HG03097 (cell line): Measurements from ENCODE around the gene TAB2.

Source experiments
- ATAC-seq: cut with Tn5 transposase; IDR thresholded peaks from one replicate; pipeline ENCODE4 v1.9.1; 2021; ENCODE audit not compliant: unreplicated experiment, low FRiP score

TAB2 gene, protein sequence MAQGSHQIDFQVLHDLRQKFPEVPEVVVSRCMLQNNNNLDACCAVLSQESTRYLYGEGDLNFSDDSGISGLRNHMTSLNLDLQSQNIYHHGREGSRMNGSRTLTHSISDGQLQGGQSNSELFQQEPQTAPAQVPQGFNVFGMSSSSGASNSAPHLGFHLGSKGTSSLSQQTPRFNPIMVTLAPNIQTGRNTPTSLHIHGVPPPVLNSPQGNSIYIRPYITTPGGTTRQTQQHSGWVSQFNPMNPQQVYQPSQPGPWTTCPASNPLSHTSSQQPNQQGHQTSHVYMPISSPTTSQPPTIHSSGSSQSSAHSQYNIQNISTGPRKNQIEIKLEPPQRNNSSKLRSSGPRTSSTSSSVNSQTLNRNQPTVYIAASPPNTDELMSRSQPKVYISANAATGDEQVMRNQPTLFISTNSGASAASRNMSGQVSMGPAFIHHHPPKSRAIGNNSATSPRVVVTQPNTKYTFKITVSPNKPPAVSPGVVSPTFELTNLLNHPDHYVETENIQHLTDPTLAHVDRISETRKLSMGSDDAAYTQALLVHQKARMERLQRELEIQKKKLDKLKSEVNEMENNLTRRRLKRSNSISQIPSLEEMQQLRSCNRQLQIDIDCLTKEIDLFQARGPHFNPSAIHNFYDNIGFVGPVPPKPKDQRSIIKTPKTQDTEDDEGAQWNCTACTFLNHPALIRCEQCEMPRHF

DNA sequence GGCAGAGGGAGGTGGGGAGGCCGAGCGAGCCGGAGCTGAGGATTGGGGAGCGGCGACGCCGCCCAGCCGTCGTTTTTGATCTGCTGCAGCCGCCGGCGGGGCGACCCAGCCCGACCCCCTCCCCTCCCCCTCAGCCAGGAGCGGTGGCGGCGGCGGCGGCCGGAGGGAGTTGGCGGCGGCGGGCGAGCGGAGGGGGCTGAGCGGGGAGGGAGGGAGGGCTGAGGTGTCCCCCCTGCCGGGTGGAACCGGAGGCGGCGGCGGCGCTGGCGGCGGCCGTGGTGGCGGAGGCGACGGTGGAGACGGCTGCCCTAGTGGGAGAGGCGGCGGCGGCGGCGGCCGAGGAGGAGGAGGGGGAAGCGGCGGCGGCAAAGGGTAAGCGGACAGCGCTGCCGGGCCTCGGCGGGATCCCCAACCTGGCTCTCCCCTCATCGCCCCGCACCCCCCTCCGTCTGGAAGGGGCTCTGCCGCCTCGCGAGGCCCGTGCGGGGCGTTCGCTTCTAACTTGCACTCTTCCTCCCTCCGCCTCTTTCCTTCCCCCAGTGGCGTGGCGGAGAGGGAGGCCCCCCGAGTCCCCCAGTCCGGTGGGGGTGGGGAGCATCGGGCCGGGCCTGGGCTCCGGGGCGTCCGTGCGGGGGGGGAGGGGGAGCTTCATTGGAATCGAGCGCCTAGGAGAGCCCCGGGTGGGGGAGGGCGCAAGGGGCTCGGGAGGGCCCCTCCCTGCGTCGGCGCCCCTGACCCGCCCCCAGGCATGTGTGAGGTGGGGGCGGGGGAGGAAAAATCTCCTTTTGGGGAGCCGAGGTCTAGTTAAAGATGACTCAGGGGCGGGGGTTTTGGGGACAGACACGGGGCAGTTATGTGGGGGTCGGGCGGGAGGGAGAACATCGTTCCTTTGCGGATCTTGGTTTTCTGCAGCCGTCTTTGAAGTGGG lies at the start of gene TAB2:
Gene TAB2, plus strand, starts transcription at position 69 of the 928 bp plus-strand sequence. CDS start 52,286 bp downstream, outside the sequence.
- ATAC-seq: peak; percentile 12

DNA sequence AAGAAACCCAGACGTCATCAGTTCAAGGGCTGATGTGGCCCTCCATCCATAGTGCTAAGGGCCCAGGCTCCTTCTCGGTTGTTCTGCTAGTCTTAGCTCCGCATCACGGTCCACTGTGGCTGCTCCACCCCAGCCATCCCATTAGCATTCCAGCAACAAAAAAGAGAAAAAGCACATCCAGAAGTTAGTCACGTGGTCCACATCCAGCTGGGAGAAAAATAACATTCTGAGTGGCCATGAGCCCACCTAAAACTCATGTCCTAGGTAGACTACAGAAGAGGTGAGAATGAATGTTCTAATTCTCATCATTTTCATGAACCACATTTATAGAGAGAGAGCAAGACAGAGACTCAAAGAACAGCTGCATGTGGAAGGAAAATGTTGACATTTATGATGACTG lies 49.4 kb upstream of the TAB2 start:
- ATAC-seq: no peak

DNA sequence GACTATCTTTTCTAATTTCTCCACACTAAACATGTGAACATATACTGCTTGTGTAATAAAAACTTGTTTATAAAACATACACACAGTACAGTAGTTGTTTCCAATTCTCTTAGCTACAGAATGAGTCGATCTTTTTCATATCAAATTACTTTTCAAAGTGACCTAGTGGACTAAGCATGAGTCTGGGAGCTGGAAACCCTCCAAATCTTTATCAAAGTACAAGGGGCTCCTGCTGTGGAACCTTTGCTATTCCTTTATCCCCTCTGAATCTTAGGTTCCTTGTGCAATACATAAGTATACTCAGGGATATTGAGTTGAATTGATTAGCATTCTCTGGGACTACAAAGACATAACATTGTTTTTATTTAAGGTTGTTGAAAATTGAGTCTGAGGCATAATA lies 48.7 kb upstream of the TAB2 start:
- ATAC-seq: no peak

DNA sequence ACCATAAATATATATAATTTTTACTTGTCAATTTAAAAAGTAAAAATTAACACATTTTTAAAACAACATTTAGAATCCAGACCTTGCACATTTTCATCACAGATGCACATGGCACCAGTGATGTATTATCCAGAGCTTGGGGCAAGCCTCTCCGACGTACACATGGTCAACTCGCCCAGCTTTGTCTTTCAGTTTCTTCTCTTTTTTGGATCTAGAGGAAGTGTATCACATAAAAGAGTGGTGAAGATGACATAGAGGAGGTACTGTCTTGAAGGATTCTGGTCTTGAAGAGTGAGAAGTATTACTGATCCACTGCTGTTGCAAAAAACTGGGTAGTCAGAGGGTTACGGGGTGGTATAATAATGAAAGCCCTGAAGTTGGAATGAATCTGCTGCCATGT lies 46.9 kb upstream of the TAB2 start:
- no peak for ATAC-seq

DNA sequence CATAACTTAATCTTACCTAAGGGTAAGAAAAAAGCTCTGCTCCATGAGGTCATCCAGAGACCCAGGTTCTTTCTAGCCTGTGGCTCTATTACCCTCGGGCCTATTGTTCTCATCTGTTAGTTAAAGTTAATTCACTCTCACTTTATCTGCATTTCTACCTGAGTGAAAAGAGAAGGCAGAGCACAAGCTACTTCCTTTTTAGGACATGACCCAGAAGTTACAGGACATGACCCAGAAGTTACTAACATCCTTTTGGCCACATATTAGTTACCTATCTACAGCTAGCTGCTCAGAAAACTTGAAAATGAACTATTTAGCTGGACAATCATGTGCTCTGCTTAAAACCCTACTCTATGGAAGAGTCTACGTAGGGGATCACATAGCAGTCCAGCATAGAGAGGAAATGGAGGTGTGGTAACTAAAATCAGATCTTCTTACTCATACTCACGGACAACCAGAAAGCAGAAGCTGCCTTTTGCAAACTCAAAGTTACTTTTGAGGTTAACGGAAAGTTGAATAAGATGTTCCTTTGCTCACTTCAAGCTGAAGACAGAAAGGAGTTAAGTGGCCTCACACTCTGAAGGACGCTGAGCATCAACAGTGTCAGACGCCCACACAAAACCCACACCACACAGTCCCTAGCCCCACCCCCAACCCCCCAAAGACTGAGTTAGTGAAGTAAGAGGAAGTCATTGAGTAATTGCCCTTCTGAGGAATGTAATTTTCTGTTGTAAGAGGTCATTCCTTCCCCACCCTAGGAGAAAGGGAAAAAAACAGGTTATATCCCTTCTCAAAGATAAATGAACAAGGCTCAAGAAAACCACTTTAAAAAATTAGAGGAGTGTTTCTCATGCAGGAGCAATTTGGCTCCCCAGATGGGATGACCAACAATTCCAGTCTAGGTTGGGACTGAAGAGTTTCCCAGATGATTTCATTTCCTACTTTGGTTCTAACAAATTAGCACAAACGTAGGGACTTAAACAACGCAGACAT lies 45.9 kb upstream of the TAB2 start:
- peak; percentile 52 for ATAC-seq

DNA sequence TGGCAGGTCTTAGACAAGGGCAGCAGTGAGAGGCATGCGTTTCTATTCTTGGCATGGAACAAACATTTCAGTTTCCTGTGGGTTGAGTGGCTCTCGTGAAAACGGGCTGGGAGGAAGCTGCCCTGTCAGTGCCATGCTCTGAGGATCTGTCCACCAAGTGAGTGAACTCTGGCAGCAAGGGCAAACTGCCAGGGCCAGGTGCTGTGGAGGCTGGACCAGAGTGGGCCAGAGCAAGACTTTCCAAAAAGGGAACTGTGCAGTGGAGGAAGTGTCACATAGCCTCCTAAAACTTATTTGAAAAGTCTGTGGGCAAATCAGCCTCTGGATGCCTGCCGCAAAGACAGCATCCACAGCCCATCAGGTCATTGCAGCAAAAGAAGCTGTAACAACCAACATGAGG lies 44.2 kb upstream of the TAB2 start:
- ATAC-seq: no peak

DNA sequence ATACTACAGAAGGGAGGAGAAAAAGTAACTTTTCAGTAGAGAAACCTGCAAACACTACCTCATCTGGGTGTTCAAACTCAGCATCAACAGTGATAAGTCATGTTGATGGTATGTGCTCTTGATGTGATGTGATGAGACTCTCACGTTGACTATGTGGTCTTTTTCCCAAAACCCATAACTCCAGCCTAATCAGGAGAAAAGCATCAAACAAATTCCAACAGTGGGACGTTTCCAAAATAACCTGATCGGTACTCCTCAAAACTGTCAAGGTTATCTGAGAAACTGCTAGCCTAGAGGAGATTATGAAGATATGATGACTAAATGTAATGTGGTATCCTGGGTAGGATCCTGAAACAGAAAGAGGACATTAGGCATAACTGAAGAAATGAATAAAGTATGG lies 41.9 kb upstream of the TAB2 start:
- no peak for ATAC-seq

DNA sequence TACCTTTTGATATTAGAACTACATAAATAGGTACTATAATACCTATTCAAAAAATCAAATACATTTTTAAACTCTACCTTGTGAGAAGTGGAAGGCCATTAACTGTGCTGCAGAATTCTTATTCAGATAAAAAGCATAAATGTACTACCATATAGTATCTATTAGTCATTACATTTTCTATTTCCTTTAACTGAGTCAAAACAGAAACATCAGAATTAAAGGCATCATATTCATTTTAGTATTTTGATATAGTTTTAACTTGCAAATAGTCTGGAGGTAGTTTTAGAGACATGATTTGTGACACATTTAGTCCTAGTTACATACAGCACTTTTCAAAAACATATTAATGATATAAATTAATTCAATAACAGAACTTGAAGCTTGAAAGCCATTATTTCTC lies 39.9 kb upstream of the TAB2 start:
- no peak for ATAC-seq

DNA sequence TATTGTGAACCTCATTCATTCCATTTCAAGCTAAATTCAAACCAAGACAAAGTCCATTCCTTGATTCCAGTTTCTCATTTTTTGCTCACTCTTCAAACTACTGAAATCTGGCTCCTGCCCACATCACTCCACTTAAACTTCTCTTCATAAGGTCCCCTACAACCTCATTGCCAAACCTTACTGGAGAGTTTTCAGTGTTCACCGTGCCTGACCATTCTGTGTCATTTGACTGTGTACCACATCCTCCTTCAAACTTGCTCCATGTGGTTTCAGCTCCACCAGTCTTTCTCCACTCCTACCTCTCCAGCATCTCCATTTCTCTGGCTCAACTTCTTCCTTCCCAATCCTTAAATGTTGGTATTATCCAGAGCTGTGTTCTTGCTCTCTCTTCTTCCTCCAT lies 38.5 kb upstream of the TAB2 start:
- ATAC-seq: no peak

DNA sequence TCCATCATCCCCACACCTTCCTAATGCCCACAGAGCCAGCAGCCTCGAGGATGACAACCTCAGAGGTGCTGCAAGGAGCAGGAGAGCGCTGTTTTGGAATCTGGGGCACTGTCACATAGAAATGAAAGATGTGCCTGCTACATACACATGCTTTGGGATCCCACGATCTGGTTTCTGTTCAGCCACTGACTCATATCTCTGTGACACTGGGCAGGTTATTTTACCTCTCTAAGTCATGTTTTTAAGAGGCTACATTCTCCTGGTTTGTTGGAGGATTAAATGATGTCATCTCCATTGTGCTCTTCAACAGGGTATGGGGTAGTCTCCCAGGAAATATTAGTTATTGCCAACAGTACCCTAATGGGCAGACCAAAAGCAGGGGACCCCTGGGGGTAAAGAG lies 32.6 kb upstream of the TAB2 start:
- no peak for ATAC-seq

DNA sequence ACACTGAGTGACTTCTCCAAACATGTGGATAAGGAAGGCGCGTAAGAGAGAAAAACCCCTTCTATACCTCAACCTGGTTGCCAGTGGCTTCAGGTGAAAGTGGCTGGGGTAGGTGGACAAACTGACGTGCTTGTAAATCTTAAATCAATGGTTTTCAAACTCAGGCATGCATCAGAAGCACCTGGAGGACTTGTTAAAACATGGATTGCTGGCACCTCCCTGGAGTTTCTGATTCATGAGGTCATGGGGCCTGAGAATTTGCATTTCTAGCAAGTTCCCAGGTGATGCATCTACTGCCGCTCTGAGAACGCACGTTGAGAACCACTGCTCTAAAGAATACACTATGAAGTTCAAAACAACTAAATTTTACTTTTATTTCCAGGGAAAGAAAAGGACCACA lies 31.9 kb upstream of the TAB2 start:
- ATAC-seq: no peak

DNA sequence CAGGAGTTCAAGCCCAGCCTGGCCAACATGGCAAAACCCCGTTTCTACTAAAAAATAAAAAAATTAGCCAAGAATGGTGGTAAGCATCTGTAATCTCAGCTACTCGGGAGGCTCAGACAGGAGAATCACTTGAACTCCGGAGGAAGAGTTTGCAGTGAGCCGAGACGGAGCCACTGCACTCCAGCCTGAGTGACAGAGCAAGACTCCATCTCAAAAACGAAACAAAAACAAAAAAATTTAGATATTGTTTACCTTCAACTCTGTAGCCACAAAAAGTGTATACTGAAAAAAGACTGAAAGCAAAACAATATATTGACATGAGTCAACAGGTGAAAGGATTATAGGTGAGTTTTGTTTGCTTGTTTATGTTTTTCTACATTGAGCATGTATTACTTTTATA lies 30.6 kb upstream of the TAB2 start:
- ATAC-seq: no peak

DNA sequence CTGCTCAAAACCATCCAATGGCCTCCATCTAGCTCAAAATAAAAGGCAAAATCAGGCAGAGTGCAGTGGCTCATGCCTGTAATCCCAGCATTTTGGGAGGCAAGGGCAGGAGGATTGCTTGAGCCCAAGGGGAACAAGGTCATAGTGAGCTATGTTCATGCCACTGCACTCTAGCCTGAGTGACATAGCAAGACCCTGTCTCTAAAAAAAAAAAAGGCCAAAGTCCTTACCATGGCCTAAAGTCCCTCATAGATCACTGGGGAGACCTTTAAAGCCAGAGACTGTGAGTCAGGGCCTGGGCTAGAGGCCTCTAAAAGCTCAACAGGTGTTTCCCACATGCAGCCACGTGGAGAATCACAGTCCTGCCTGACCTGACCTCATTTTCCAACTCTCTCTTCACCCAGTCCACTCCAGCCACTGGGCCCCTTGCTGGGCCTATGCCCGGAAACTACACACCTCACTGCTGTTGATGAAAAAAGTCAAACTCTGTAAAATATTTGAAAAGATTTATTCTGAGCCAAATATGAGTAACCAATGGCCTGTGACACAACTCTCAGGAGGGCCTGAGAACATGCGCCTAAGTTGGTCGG lies 28.2 kb upstream of the TAB2 start:
- no peak for ATAC-seq

DNA sequence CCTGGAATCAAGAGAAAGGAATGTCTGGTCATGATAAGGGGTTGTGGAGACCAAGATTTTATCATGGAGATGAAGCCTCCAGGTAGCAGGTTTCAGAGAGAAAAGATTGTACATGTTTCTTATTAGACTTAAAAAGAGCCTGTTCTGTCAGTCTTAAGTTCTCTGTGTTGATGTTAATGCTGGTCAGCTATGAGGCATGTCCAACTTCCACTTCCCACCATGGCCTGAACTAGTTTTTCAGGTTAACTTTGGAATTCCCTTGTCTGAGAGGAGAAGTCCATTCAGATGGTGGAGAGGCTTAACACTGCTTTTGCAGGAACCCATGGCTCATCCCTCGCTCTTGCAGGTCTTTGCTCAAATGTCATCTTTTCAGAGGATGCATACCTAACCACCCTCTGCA lies 27.5 kb upstream of the TAB2 start:
- no peak for ATAC-seq

DNA sequence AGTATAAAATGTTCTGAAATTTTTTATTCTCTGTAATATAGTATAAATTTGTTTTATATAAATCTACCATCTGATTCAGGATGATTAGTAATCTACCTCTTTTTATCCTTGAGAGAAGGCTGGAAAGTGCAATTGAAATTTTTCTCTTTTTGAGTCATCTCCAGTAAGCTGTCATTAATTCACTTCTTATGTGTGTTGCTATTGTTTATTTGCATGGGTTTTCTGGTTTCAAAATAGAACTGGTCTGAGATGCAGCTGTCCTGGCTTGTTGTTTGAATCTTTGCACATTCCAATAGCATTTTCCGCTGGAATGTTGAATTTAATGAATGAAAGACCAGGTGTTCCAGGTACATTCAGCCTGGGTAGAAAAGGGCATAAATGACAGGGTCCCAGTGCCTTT lies 24.3 kb upstream of the TAB2 start:
- ATAC-seq: no peak

DNA sequence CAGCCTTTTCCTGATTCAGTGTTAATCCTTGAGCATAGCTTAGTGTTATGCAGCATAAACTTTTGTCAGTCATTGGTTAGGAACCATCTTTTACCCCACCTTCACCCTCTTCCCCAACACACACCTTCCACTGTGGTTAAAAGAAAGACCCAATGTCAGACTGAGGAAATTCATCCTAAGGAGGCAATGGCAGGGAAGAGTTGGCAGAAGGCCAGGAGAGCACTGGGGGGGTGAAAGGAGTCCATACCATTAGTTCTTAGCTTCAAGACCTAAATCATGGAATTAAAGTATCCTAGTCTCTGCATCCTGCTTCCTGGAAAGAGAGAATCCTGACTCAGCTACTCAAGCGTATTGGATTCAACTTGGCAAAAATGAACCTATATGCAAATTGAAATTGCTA lies 16.9 kb upstream of the TAB2 start:
- ATAC-seq: no peak

DNA sequence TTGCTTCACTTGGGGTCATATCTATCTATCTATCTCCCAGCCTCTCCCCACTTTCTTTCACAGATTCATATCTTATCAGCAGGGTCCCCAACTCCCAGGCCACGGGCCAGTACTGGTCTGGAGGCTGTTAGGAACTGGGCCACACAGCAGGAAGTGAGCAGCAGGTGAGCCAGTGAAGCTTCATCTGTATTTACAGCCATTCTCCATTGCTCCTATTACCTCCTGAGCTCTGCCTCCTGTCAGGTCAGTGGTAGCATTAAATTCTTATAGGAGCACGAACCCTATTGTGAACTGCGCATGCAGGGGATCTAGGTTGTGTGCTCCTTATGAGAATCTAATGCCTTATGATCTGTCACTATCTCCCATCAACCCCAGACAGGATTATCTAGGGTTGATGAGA lies 14.8 kb upstream of the TAB2 start:
- ATAC-seq: no peak

DNA sequence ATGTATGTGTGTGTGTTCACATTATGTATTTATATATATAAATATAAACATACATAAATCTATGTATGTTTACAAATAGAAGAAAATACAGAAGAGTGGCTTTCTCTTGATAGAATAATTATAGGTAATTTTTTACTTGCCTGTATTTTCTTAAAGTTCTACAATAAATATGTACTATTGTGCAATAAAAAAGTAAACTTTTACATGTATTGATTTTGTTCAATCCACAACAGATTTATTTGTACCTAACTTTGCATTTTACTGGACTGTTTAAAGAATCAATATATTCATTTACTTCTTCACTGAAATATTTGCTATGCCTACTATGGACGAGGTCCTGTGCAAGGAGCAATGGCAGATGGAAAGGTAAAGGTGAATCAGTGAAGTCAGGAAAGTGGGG lies 14.0 kb upstream of the TAB2 start:
- ATAC-seq: no peak

DNA sequence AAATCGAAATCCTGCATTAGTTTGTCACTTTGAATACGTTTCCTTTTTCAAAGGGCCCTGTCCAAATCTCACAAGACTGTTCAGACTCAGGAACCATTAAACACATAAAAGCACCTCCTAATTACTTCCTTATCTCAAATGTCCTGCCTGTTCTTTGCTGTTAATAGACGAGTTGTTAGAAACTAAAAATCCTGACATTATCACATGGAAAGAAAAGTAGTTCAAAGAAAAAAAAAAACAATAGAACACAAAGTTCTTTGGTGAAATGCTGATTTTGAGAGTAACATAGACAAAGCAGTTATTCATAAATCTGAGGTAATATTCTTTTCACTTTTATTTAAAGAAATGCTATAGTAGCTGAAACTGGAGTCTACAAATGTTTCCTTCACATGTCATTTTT lies 12.1 kb upstream of the TAB2 start:
- ATAC-seq: no peak

DNA sequence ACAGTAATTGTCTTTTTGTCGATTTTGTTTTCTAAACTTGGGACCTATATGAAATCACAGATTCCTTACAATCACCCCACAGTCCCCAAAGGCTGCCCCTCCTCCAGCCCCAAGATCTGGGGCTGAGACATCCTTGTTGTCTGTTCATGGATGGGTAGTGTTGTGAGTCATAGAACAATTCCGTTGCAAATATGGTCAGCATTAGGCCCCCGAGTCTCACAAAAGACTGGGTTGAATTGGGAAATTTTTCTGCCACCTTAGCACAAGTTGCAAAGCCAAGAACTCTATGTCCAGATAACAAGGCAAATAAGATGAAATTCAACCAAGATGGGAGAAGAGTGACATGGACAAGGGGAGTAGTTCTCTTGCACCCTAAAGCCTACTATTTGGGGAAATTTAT lies 10.5 kb upstream of the TAB2 start:
- ATAC-seq: no peak
